ENCODE measurements around the gene KCNA2. TPM values are rescaled to one million over a fixed set of nuclear protein-coding genes. Genes with fewer than 3 reads are reported as not detected.

The KCNA2 gene
- total and polyA plus RNA-seq, 2 of the 4 experiments (the other 2 are of a cell fraction) = not detected

DNA sequence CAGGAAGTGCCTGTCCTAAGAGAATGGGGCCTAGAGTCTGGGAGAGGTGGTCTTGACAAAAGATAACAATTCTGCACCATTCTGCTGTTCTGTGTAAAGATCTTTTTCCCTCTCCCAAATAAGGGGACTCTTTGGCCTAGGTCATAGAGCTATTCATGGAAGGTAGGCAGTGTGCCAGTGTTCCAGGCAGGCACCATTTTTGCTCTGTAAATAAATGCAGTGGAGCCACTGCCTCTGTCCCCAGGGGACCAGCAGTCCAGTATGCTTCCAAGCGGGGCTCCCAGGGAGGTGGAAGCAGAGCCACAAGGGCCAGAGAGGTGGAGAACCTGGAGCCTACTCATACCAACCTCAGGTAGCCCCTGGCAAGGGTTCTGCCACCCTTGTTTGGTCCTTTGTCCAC, 25.9 kb downstream of the KCNA2 start:
- Histone ChIP-seq H3K56ac (ENCODE audit: extremely low read depth, insufficient read depth, low read length) (no peak overlapping the region), H3K36me3 (ENCODE audit: control insufficient read depth, insufficient read depth, low read length) (no peaks in the 10 kb centered on the region), H3K9me1 (ENCODE audit: insufficient read depth, low read length) (no peaks in the 10 kb centered on the region), H3K4me2 (ENCODE audit: low read depth, low read length) (no peak overlapping the region), H2AK5ac (ENCODE audit: low read depth, low read length) (no peak overlapping the region), H4K20me1 (ENCODE audit: insufficient read depth, low read length) (no peaks in the 10 kb centered on the region), H3K9ac (ENCODE audit: low read depth, low read length) (no peak overlapping the region), H2BK120ac (ENCODE audit: low read depth, low read length) (no peak overlapping the region), H2BK5ac (ENCODE audit: low read depth, low read length, poor library complexity, severe bottlenecking) (no peak overlapping the region), H4K8ac (ENCODE audit: low read depth in 2 of 2, low read length in 2 of 2) (no peak overlapping the region), H2BK20ac (ENCODE audit: low read depth, low read length) (no peak overlapping the region), H3K27me3 (ENCODE audit: control insufficient read depth, insufficient read depth, low read length) (peaks cover 3% of the 10 kb centered on the region; the same call in 1 of the 2 replicates), H4K5ac (ENCODE audit: low read depth, low read length) (no peak overlapping the region), H3K9me3 (ENCODE audit: control insufficient read depth, insufficient read depth, low read length) (no peaks in the 10 kb centered on the region), H3K14ac (replicated peaks; ENCODE audit: low read depth, low read length) (no peak overlapping the region), H3K4me1 (ENCODE audit: control insufficient read depth, insufficient read depth, low read length) (no peaks in the 10 kb centered on the region), H3K18ac (ENCODE audit: low read depth, low read length) (no peak overlapping the region), H4K91ac (ENCODE audit: insufficient read depth, low read depth, low read length) (no peak overlapping the region), H3K4ac (ENCODE audit: low read depth, low read length) (no peak overlapping the region), H3K27ac (ENCODE audit: insufficient read depth, low read length) (no peak overlapping the region), H2AFZ (replicated peaks; ENCODE audit: low read length, poor library complexity) (no peak overlapping the region), H3K23ac (ENCODE audit: low read depth, low read length) (no peak overlapping the region), H3K79me1 (ENCODE audit: low read depth in 1 of 2, low read length in 2 of 2) (no peaks in the 10 kb centered on the region), H3K4me3 (ENCODE audit: insufficient read depth, low read depth, low read length) (no peak overlapping the region), H2BK15ac (ENCODE audit: low read depth, low read length) (no peak overlapping the region), H2AK9ac (replicated peaks; ENCODE audit: low read depth, low read length, poor library complexity) (no peak overlapping the region)
- TF ChIP-seq FOS (IDR thresholded peaks at IDR 0.05; ENCODE audit: low read depth, low read length) (no peak), RAD21 (IDR thresholded peaks at IDR 0.05; ENCODE audit: low read length) (no peak), NFE2L2 (IDR thresholded peaks at IDR 0.05; ENCODE audit: low read depth, low read length) (no peak), MXI1 (IDR thresholded peaks at IDR 0.05; ENCODE audit: borderline replicate concordance, low read depth, low read length) (no peak), SMC3 (IDR thresholded peaks at IDR 0.05; ENCODE audit: low read depth, low read length) (no peak), RCOR1 (IDR thresholded peaks at IDR 0.05; ENCODE audit: insufficient replicate concordance, low read length) (no peak), POLR2A (IDR thresholded peaks at IDR 0.05; ENCODE audit: low read depth, low read length) (no peak), MAFK (IDR thresholded peaks at IDR 0.05; ENCODE audit: low read depth, low read length) (no peak), CHD1 (IDR thresholded peaks at IDR 0.05; ENCODE audit: low read depth, low read length) (no peak), USF2 (IDR thresholded peaks at IDR 0.05; ENCODE audit: low read depth, low read length) (no peak), MAZ (IDR thresholded peaks at IDR 0.05; ENCODE audit: borderline replicate concordance, low read depth, low read length) (no peak), RFX5 (IDR thresholded peaks at IDR 0.05; ENCODE audit: low read depth, low read length) (no peak), CTCF (conservative IDR thresholded peaks at IDR 0.05; ENCODE audit: low read depth, low read length) (no peak), BHLHE40 (IDR thresholded peaks at IDR 0.05; ENCODE audit: low read depth, low read length) (no peak), CEBPB (IDR thresholded peaks at IDR 0.05; ENCODE audit: low read depth, low read length) (no peak)
- TF ChIP-seq, protein P1, sequence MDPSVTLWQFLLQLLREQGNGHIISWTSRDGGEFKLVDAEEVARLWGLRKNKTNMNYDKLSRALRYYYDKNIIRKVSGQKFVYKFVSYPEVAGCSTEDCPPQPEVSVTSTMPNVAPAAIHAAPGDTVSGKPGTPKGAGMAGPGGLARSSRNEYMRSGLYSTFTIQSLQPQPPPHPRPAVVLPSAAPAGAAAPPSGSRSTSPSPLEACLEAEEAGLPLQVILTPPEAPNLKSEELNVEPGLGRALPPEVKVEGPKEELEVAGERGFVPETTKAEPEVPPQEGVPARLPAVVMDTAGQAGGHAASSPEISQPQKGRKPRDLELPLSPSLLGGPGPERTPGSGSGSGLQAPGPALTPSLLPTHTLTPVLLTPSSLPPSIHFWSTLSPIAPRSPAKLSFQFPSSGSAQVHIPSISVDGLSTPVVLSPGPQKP (IDR thresholded peaks at IDR 0.05; ENCODE audit: borderline replicate concordance, low read depth, low read length) = no peak
- no peak for DNase-seq
- intact Hi-C loops (cut with micrococcal nuclease) = no loop called here
- in situ Hi-C loops (cut with MboI; ENCODE audit: low sequenced_read_pairs) = no loop called here
- dilution Hi-C loops (cut with HindIII; ENCODE audit: low sequenced_read_pairs, unreplicated experiment) = no loop called here
- no TSS peak for BruUV-seq (replicated peaks)
- CTCF ChIA-PET = no interaction called here
- POLR2A ChIA-PET (ENCODE audit: unreplicated experiment) = no interaction called here
- WGBS, 2 experiments (ENCODE audit: extremely low coverage in 2 of 2, insufficient read length in 1 of 2) = no CpG with 5 or more reads among the region's 1 CpG
- no peak for ATAC-seq (ENCODE audit: low read depth)

Data from IMR-90 (cell line).